IMR-90 (cell line): ENCODE data around the gene CAMTA2. TPM values are rescaled to one million over a fixed set of nuclear protein-coding genes. Genes with fewer than 3 reads are reported as not detected.

Source experiments
- ATAC-seq: fragments of 200-7000 bp; cut with Tn5 transposase; 2 replicates; pipeline ENCODE4 v1.9.1; 2020; ENCODE audit warnings: low read depth, mild to moderate bottlenecking, moderate library complexity
- BruUV-seq: library from RNA; stranded (reverse); fragments of 400-500 nt; replicated peaks from 2 replicates; lab custom pipeline; 2021; lab: Mats Ljungman, UMichigan
- CTCF ChIA-PET: fragments of 300-600 bp; formaldehyde crosslinking; extraction: SDS; loops from one replicate; lab custom pipeline; 2021; ENCODE audit warnings: antibody characterized with exemption; lab: Yijun Ruan, JAX
- POLR2A ChIA-PET: fragments of 300-600 bp; sonication (Branson Sonifier 250); formaldehyde crosslinking; loops from one replicate; lab custom pipeline; 2022; ENCODE audit warnings: antibody characterized with exemption; ENCODE audit not compliant: unreplicated experiment; lab: Charles Lee
- DNase-seq: peaks from one replicate; pipeline ENCODE4 v3.0.0; 2013
- H2AFZ ChIP-seq: replicated peaks from 2 replicates; pipeline ENCODE3; 2013; ENCODE audit warnings: low read length, mild to moderate bottlenecking; ENCODE audit not compliant: poor library complexity
- H2AK5ac ChIP-seq: 2 replicates; pipeline ENCODE4 v1.6.1; 2013; ENCODE audit warnings: low read depth, low read length, inconsistent platforms
- H2AK9ac ChIP-seq: replicated peaks from 2 replicates; pipeline ENCODE3; 2013; ENCODE audit warnings: mild to moderate bottlenecking, low read depth, low read length, moderate library complexity; ENCODE audit not compliant: poor library complexity
- H2BK120ac ChIP-seq: 2 replicates; pipeline ENCODE4 v1.6.1; 2013; ENCODE audit warnings: low read depth, low read length, inconsistent platforms
- H2BK15ac ChIP-seq: 3 replicates; pipeline ENCODE4 v1.6.1; 2013; ENCODE audit warnings: low read depth, low read length, inconsistent platforms
- H2BK20ac ChIP-seq: 2 replicates; pipeline ENCODE4 v1.6.1; 2013; ENCODE audit warnings: low read depth, mild to moderate bottlenecking, inconsistent platforms, low read length, moderate library complexity
- H2BK5ac ChIP-seq: 2 replicates; pipeline ENCODE4 v1.6.1; 2013; ENCODE audit warnings: mild to moderate bottlenecking, low read depth, low read length, inconsistent platforms; ENCODE audit not compliant: poor library complexity, severe bottlenecking
- H3K14ac ChIP-seq: replicated peaks from 2 replicates; pipeline ENCODE4 v1.6.1; 2013; ENCODE audit warnings: low read depth, low read length, inconsistent platforms
- H3K18ac ChIP-seq: 2 replicates; pipeline ENCODE4 v1.6.1; 2013; ENCODE audit warnings: low read depth, low read length, control low read depth
- H3K23ac ChIP-seq: 2 replicates; pipeline ENCODE4 v1.6.1; 2013; ENCODE audit warnings: low read depth, low read length, inconsistent platforms
- H3K27ac ChIP-seq: 2 replicates; pipeline ENCODE4 v1.5.1; 2013; ENCODE audit warnings: mild to moderate bottlenecking, control low read depth, low read length; ENCODE audit not compliant: insufficient read depth
- H3K27me3 ChIP-seq: 2 replicates; pipeline ENCODE4 v1.6.1; 2013; ENCODE audit warnings: low read length; ENCODE audit not compliant: control insufficient read depth, insufficient read depth
- H3K36me3 ChIP-seq: 2 replicates; pipeline ENCODE4 v1.6.1; 2013; ENCODE audit warnings: low read length, mixed read lengths; ENCODE audit not compliant: control insufficient read depth, insufficient read depth
- H3K4ac ChIP-seq: 2 replicates; pipeline ENCODE4 v1.6.1; 2013; ENCODE audit warnings: low read depth, low read length, inconsistent platforms
- H3K4me1 ChIP-seq: 2 replicates; pipeline ENCODE4 v1.6.1; 2013; ENCODE audit warnings: low read length, mixed read lengths; ENCODE audit not compliant: control insufficient read depth, insufficient read depth
- H3K4me2 ChIP-seq: 2 replicates; pipeline ENCODE4 v1.6.1; 2013; ENCODE audit warnings: low read depth, mild to moderate bottlenecking, control low read depth, low read length, moderate library complexity
- H3K4me3 ChIP-seq: 2 replicates; pipeline ENCODE4 v1.5.1; 2013; ENCODE audit warnings: low read depth, mild to moderate bottlenecking, control low read depth, low read length, moderate library complexity; ENCODE audit not compliant: insufficient read depth
- H3K56ac ChIP-seq: 2 replicates; pipeline ENCODE4 v1.6.1; 2013; ENCODE audit warnings: low read length, inconsistent platforms; ENCODE audit not compliant: insufficient read depth; ENCODE audit errors: extremely low read depth
- H3K79me1 ChIP-seq, 2 experiments: 2 replicates each; pipeline ENCODE4 v1.6.1; 2013; ENCODE audit warnings: low read length in 2 of 2, inconsistent platforms in 1 of 2, low read depth in 1 of 2
- H3K9ac ChIP-seq: 2 replicates; pipeline ENCODE4 v1.6.1; 2013; ENCODE audit warnings: low read depth, low read length, control low read depth
- H3K9me1 ChIP-seq: 2 replicates; pipeline ENCODE4 v1.6.1; 2013; ENCODE audit warnings: low read length, inconsistent platforms; ENCODE audit not compliant: insufficient read depth
- H3K9me3 ChIP-seq: 2 replicates; pipeline ENCODE4 v1.6.1; 2013; ENCODE audit warnings: low read length; ENCODE audit not compliant: control insufficient read depth, insufficient read depth
- H4K20me1 ChIP-seq: 2 replicates; pipeline ENCODE4 v1.6.1; 2013; ENCODE audit warnings: low read length, inconsistent platforms; ENCODE audit not compliant: insufficient read depth
- H4K5ac ChIP-seq: 2 replicates; pipeline ENCODE4 v1.6.1; 2013; ENCODE audit warnings: mild to moderate bottlenecking, low read depth, low read length, control low read depth
- H4K8ac ChIP-seq, 2 experiments: 2 replicates each; pipeline ENCODE4 v1.6.1; 2013; ENCODE audit warnings: low read depth in 2 of 2, low read length in 2 of 2, control low read depth in 1 of 2, inconsistent platforms in 1 of 2
- H4K91ac ChIP-seq: 2 replicates; pipeline ENCODE4 v1.6.1; 2013; ENCODE audit warnings: low read depth, low read length, inconsistent platforms; ENCODE audit not compliant: insufficient read depth
- CHD1 ChIP-seq: IDR thresholded peaks from 2 replicates; pipeline ENCODE4 v1.6.1; 2012; ENCODE audit warnings: low read depth, low read length, improper control_type of control experiment
- MAFK ChIP-seq: IDR thresholded peaks from 2 replicates; pipeline ENCODE4 v1.6.1; 2012; ENCODE audit warnings: low read depth, low read length, improper control_type of control experiment
- MXI1 ChIP-seq: IDR thresholded peaks from 2 replicates; pipeline ENCODE4 v1.6.1; 2012; ENCODE audit warnings: low read depth, mild to moderate bottlenecking, low read length, moderate library complexity, borderline replicate concordance
- POLR2A ChIP-seq: IDR thresholded peaks from 2 replicates; pipeline ENCODE4 v1.6.1; 2012; ENCODE audit warnings: mild to moderate bottlenecking, low read depth, low read length
- SMC3 ChIP-seq: fragments of 150-350 bp; IDR thresholded peaks from 2 replicates; pipeline ENCODE4 v1.6.1; 2016; ENCODE audit warnings: low read depth, mild to moderate bottlenecking, antibody characterized with exemption, low read length, moderate library complexity
- WGBS, 2 experiments: methylation state at CpG; one replicate each; pipeline versions ENCODE4 v1.1.5 to v1.1.7; 2013; ENCODE audit warnings: missing lambda C conversion rate in 2 of 2; ENCODE audit not compliant: insufficient read length in 1 of 2; ENCODE audit errors: extremely low coverage in 2 of 2; 5-methylcytosine and 5-hydroxymethylcytosine counted together
- dilution Hi-C: fragments of 300-500 bp; cut with HindIII; formaldehyde crosslinking; loops from one replicate; pipeline ENCODE4 v1.14.3; 2018; ENCODE audit warnings: low sequenced_read_pairs; ENCODE audit not compliant: unreplicated experiment
- in situ Hi-C: fragments of 300-500 bp; cut with MboI; formaldehyde crosslinking; loops from 3 replicates; pipeline ENCODE4 v1.14.3; 2019; ENCODE audit warnings: low sequenced_read_pairs, inconsistent platforms, mixed read lengths
- intact Hi-C: fragments of 100-400 bp; cut with micrococcal nuclease; formaldehyde crosslinking; loops from 2 replicates; pipeline ENCODE4 v1.10.0; 2022
- polyA plus RNA-seq, 3 experiments: library from polyadenylated mRNA; depleted of rRNA; stranded (reverse); fragments of >200 nt; gene quantifications; 2 replicates each; pipeline ENCODE4 v1.2.3, GENCODE V29; 2012; ENCODE audit warnings: low replicate concordance in 1 of 3
- total RNA-seq: library from RNA; depleted of rRNA; stranded (reverse); fragments of >200 nt; gene quantifications from 2 replicates; pipeline ENCODE4 v1.2.3, GENCODE V29; 2012
- TF ChIP-seq, protein P1 (sequence below): fragments of 150-350 bp; IDR thresholded peaks from 2 replicates; pipeline ENCODE4 v1.6.1; 2016; ENCODE audit warnings: low read depth, mild to moderate bottlenecking, low read length, moderate library complexity, borderline replicate concordance

The CAMTA2 gene
- total and polyA plus RNA-seq, 2 of the 4 experiments (the other 2 are of a cell fraction): 1.4 to 54.7 TPM

DNA sequence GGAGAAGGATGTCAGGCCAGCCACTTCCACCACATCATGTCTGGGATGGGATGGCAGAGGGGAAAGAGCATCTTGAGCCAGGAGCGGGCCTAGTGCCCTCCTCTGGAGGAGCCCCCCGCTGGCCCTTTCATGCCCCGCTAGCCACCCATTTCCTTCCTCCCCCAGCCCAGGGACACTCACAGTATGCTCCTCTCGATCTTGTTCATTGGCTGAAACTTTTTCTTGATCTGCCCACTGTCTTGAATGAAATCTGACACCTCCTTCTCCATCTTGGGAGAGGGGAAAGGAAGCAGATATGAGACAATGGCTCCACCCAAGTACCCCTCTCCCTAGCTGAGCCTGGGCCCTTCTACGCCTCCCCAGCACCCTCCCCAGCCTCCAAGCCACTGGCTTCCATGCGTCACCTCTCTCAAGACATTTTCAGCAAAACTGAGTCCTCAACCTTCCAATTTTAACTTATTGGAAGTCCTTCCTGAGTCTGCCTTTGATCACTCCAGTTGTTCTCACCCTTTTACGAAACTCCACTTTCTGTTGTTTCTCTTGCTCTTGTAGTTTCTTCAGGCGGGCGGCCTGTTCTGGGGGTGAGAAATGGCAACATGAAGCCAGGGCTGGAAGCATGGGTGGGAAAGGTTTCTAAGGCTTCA, 27.1 kb downstream of the CAMTA2 start:
- no TSS peak for BruUV-seq
- Histone ChIP-seq H3K23ac (no peak overlapping the region), H2AFZ (no peak overlapping the region), H3K27ac (no peak overlapping the region), H3K9me1 (peaks cover 6% of the 10 kb centered on the region; the same call in 1 of the 2 replicates), H2AK5ac (no peak overlapping the region), H3K4me3 (no peak overlapping the region), H3K36me3 (peaks cover 23% of the 10 kb centered on the region), H4K91ac (no peak overlapping the region), H4K20me1 (no peaks in the 10 kb centered on the region), H3K4me2 (no peak overlapping the region), H3K14ac (no peak overlapping the region), H2AK9ac (peak overlapping the region; percentile 45), H3K4ac (no peak overlapping the region), H3K56ac (no peak overlapping the region), H3K4me1 (no peaks in the 10 kb centered on the region), H3K9ac (no peak overlapping the region), H2BK120ac (no peak overlapping the region), H2BK15ac (no peak overlapping the region), H2BK20ac (no peak overlapping the region), H4K8ac (no peak overlapping the region), H2BK5ac (no peak overlapping the region), H3K79me1 (peaks cover 7 to 26% of the 10 kb centered on the region in 2 experiments), H3K18ac (no peak overlapping the region), H3K9me3 (no peaks in the 10 kb centered on the region), H4K5ac (no peak overlapping the region), H3K27me3 (no peaks in the 10 kb centered on the region)
- DNase-seq (no peak), ATAC-seq (no peak; the same call in 1 of the 2 replicates)
- ChIA-PET CTCF (interaction anchor here (0.5 kb wide), 1 partner anchor 75 kb away, joined by 3 read pairs; no protein-coding TSS in a partner anchor), POLR2A (no interaction called here)
- intact Hi-C loops: no loop called here
- TF ChIP-seq MAFK: no peak
- TF ChIP-seq MXI1: no peak
- TF ChIP-seq, protein P1, sequence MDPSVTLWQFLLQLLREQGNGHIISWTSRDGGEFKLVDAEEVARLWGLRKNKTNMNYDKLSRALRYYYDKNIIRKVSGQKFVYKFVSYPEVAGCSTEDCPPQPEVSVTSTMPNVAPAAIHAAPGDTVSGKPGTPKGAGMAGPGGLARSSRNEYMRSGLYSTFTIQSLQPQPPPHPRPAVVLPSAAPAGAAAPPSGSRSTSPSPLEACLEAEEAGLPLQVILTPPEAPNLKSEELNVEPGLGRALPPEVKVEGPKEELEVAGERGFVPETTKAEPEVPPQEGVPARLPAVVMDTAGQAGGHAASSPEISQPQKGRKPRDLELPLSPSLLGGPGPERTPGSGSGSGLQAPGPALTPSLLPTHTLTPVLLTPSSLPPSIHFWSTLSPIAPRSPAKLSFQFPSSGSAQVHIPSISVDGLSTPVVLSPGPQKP: no peak
- TF ChIP-seq SMC3: no peak
- no peak for TF ChIP-seq CHD1
- TF ChIP-seq POLR2A: no peak
- in situ Hi-C loops: no loop called here
- dilution Hi-C loops: no loop called here
- 100% methylated on average over 1 of the region's 9 CpGs; no CpG with 5 or more reads in 1 of the 2 experiments for WGBS, 2 experiments
